ENCODE data around the gene KCNQ1OT1.

The KCNQ1OT1 gene

DNA sequence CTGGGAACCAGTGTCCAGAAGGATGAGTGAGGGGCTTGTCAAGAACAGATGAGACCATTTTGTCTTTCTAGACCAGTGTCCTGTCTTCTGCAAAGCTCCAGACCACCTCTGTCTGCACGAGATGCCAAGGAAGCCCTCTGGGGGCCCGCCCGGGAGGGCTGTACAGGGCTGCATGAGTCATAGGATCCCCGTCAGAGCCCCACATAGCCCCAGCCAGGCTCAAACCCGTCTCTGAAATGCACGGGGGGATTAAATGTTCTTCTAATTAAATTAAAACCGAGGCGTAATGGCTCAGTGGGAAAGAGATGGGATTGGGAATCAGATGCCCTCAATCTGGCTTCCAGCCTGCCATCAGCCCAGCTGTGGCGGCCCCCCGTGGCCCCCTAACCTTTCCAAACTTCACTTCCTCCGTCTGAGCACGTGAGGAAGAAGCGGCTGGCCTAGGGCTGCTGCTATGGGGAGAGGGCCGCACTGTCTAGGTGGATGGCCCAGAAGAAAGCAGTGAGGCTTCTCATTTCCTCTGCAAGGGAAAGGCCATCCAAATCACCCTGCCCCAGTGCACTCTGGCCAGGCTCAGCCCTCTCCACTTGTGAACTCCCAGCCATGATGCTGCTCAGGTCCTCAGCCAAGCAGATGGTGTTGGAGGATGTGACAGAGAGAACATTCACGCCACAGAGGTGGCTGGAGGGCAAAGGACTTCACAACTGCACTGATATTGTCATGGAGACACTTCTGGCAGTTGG is 32.8 kb downstream of the KCNQ1OT1 start:
- DNase-seq (ENCODE audit: low read depth in 2 of 2), result no peak

DNA sequence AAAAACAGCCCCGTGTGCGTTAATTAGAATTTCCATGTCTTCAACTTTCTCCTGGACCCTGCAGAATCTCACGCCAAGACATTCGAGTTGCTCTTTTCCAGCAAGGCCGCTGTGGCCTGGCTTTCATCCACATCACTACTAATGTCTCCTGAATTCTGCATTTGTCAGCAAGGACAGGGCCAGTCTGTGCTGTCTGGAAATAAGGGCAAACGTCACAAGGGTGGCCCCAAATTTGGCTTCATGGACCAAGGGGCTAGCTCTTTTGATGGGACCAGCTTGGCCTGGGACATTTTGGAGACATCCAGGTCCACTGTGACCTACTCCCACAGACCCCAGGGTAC is 33.4 kb downstream of the KCNQ1OT1 start:
- DNase-seq (ENCODE audit: low read depth in 2 of 2), result no peak

DNA sequence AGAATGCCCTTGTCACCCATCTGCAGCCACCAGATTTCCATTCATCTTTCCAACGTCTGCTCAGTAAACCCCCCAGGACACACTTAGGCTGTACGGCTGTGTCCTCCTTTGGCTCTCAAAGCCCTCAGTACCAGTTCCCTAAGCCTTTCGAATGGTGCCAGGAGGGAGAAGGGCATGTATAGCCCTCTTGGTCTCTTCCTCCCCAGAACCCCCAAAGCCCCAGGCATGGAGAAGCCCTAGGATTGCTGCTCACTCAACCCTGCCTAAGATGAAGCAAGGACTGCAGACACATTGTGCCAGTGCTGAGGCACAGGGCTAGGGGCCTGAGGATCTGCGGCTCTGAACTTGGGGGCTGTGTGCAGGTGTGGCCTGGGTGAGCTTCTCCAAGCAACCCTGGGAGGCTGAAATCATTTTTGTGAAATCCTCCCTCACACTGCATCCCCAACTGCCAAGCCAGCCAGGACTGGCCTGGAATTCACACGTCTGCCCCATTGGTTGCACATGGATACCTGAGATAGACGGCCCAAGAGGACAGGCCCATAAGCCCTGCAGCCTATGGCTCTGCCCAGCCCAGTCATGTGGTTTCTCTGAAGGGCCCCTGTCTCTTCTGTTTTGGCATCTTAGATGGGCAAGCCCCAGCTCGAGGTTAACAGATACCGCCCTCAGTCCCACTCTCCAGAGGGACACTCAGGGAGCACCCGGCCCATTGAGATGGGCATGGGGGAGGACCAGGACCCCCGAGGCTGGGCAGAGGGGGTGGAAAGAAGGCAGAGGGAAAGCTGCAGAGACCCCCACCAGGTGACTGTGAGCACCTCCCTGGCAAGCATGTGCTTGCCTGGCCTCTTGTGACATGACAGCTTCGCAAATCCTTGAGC is 34.0 kb downstream of the KCNQ1OT1 start:
- DNase-seq (ENCODE audit: low read depth in 2 of 2), result no peak

DNA sequence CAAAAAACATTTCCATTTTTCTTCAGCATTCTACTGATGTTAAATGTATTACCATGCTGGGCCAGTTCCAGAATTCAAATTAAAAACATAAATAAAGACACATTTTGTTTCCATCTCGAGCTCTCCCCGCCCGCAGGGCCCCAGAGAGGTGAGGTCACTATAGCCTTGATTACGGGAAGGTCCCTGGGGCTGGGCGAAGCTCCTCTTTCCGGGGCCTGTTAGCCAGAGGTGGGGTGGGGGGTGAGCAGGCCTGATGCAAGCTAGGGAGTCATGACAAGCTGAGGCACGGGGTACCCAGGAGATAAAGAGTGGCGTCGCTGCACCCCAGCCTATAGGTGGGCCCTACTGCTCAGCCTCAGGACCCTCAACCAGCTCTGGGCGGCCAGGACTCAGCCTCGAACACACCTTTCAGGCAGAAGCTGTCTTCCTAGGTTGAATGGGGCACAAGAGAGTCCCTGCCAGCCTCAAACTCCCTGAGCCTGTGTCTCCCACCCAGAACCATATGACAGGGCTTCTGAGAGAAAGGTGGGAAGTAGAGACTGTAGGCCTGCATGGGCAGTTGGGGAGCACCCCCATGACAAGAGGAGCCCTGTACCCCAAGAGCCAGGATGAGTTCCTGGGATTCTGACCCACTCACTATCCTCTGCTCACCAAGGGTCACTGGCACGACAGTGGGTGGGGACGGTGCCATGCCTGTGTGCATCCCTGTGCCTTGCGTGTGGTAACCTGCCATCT is 34.8 kb downstream of the KCNQ1OT1 start:
- no peak for DNase-seq (ENCODE audit: low read depth in 2 of 2)

DNA sequence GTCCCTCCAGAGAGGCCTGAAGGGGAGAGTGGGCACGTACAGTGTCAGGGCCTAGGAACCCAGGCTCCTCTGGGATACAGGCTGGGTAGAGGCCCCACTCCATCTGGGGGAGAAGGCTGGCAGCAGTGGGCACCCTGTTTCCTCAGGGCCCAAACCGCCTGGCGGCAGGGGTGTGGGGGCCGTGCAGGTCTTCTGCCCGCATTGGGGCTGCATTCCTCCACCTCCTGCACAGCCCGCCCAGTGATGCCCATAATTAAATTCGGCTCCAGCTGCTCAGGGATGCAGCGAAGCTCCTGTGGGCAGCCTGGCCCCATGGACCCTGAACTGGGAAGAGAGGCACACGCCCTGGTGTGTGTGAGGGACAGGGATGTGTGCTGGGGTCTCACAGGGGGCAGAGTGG is 35.4 kb downstream of the KCNQ1OT1 start:
- no peak for DNase-seq (ENCODE audit: low read depth in 2 of 2)

DNA sequence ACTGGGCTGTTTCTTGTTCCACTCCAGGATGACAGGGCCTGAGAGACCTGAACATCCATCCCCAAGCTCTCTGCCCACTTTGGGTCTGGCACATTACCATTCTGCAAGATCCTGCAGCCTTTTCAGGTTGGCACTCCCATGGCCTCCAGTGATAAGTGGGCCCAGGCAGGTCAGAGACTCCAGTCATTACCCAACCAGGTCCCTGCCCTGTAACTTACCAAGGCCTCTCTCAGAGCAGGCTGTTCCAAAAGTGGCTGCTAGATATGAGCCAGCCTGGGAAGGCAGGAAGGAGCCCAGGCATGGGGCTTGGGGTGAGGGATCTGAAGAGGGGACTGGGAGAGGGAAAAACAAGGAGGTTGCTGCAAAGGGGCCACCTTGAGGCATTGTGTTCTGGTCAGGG is 35.9 kb downstream of the KCNQ1OT1 start:
- DNase-seq (ENCODE audit: low read depth in 2 of 2), result no peak

DNA sequence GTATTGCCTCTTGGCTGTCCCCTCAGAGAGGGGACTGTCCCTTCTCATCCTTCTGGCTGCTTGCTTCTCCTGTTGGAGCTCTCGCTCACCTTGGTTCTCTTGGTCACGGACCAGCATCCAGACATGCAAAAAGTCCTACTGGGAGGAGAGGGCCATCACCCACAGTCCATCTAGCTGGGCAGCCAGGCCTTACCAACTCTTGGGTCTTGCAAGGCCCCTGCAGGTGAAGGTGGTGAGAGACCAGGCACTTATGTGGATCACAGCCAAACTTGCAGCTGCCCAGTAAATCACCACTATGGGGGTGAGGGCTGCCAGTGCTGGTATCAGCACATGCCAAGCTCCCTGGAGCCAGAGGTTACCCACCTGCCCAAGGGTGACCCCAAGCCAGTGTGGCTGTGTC is 36.3 kb downstream of the KCNQ1OT1 start:
- DNase-seq (ENCODE audit: low read depth in 2 of 2), result no peak

DNA sequence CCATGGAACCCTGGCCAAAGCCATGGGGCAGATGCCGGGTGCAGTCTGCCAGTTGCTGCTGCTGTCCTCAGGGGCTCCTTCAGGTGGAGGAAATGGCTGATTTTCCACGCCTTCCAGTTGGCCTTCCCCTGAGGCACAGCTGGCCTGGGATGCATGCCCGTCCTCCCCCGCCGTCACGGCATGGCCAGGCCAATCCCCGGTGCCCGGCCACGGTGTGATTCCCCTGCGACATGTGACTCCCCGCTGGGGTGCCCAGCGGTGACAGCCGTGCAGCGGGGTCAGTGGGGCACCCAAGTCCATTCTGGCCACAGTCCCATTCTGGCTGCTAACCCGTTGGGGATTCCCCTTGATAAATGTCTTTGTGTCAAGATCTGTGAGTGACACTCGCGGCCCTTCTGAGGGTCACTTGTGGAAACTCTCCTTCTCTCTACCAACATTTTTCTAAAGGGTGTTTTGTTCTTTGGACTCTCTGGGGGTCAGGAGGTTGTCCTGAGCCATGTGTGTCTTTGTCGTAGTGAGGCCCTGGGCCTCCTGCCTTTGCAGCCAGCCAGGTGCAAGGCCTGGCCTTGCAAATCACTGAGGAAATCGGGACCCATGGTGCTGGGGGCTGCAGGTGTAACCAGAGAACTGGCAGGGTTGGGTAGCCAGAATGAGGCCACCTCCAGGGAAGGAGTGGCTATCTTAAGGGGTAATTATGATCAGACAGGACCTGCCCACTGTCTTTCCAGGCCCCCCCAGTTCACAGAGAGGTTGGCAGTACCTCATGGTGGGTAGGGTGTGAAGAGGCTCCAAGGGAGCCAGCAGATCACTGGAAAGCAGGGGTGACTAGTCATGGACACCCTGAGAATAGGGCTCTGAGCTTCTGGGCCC is 37.1 kb downstream of the KCNQ1OT1 start:
- no peak for DNase-seq (ENCODE audit: low read depth in 2 of 2)

DNA sequence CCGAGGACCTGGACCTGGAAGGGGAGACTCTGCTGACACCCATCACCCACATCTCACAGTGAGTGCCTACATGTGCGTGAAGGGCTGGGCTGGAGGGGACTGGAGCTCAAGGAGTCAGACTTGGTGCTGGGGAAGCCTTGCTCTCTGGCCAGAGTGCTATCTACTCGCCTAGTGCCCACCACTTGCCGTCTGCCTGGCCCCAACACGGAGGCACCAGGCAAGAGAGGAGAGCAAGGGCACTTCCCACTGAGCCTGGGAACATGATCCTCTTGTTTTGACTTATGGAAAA is 37.8 kb downstream of the KCNQ1OT1 start:
- DNase-seq (ENCODE audit: low read depth in 2 of 2), result no peak

DNA sequence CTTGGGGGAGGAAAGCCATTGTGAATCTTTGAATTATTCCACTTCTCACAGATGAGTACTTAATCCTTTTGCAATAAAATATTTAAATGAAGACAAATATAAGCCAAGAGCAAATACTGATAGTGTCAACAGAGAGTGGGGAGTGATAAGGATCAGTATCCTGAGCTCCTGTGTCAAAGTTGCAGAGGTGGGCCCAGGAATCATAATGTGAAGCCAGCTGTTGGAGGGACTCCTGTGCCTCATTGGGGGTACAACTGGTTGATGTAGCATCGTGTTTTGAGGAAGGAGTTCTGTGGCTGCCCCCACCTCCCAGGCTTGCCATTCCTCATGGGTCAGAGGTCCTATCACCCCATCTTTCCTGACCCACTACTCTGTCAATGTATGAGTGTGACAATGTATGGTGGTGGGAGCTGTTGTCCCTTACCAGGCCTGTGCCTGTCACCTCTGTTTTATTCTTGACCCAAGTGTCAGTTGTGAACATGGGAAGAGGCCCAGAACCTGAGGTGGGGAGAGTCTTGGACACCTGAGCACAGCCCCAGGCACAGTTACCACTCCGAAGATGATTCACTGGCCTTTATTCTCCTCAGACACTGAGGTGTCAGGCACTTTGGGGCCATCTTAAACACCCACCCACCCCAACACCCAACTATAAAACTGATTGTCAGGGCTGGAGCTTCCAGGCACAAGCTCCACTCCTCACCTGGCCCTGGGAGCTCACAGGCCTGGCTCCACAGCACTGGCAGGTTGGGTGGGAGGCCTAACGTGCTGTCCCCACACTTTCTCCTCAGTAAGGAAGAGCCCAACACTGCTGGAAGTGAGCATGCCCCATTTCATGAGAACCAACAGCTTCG is 38.4 kb downstream of the KCNQ1OT1 start:
- DNase-seq (ENCODE audit: low read depth in 2 of 2), result no peak

DNA sequence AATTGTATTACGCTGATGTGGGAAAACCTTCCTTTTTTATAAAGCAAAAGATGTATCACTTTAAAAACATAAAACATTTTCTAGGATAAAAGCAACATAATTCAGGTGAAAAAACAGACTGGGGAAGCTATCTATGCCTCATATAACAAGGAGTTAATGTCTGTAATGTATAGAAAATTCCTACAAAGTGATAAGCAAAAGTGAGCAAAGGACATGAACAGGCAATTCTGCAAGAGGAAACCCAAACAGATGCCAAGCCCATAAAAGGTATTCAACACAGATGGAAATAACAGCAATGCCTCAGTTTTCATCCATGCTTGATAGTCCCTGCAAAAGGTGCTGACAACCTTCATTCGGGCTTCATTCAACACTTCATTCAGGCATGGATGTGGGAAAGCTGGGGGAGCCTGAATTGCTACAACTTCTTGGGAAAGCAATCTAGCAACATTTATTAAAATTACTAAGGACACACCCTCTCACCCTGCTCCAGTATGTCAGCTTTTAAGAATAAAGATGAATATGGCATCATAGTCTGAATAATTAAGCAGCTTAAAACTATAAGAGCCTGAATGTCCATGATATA is 39.3 kb downstream of the KCNQ1OT1 start:
- no peak for DNase-seq (ENCODE audit: low read depth in 2 of 2)

DNA sequence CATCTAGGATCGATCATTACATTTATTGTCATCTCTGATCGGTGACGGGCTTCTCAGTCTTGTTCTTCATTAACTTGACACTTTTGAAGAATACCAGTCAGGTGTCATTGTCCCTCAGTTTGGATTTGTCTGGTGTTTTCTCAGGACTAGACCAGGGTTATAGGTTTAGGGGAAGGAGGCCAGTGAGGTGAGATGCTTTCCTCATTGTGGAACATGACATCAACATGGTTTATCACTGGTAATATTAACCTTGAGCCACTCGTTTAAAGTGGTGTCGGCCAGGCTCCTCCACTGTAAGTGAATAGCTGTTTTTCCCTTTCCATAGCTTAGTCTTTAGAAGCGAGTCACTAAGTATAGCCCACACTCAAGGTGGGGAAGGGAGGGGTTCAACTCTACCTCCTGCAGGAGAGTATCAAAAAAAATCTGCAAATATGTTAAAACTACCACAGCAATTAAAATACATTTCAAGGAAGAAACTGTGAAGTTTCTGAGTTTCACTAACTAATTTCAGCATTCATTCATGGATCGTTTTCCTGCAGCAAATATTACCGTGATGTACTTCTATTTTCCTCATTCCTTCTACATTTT is 42.0 kb downstream of the KCNQ1OT1 start:
- DNase-seq (ENCODE audit: low read depth in 2 of 2), result no peak

DNA sequence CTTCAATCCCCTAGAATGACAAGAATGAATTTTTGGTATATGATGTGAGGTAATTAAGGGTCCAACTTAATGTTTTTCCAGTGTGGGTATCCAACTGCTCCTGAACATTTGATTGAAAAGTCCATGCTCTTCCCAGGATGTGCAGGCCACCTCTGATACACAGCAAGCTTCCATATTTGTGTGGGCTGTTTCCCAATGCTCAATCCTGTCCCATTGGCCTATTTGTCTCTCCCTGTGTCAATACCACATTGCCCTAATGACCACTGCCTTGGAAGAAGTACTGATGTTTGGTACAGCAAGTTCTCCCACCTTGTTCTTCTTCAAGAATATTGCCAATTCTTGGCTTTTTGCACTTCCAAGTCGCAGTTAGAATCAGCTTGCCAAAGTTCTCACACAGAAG is 42.9 kb downstream of the KCNQ1OT1 start:
- no peak for DNase-seq (ENCODE audit: low read depth in 2 of 2)

DNA sequence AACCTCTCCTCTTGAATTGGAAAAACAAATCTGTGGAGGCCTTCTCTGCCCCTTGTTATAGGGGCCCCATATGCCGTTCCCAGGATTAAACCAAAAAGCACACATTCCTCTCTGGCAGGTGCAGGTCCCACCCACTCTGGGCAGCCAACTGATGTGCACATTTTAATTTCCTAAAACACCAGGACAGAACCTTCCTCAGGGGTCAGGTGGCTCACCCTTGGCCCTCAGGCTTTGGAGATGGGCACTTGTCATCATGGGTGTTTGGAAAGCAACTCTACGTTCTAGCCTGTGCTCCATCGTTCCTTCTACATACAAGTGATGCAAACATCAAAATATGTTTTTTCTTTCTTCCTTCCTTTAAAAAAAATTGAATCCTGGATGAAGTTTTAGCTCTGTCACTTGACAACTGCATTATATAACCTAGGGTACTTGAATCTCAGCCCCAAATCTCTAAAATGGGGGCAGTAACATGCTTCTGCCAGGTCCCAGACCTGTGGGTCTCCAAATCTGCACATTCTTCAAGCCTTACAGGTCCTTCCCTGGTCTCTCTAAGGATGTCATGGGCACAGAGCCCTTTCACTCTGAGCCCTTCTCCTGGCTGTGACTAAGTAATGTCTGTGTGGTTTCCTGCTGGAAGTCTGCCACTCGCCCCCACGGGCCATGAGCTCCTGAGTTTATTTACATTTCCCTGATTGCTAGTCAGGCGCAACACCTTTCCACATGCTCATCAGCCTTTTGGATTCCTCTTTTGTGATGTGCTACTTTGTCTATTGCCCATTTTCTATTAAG is 43.8 kb downstream of the KCNQ1OT1 start:
- DNase-seq (ENCODE audit: low read depth in 2 of 2), result no peak

DNA sequence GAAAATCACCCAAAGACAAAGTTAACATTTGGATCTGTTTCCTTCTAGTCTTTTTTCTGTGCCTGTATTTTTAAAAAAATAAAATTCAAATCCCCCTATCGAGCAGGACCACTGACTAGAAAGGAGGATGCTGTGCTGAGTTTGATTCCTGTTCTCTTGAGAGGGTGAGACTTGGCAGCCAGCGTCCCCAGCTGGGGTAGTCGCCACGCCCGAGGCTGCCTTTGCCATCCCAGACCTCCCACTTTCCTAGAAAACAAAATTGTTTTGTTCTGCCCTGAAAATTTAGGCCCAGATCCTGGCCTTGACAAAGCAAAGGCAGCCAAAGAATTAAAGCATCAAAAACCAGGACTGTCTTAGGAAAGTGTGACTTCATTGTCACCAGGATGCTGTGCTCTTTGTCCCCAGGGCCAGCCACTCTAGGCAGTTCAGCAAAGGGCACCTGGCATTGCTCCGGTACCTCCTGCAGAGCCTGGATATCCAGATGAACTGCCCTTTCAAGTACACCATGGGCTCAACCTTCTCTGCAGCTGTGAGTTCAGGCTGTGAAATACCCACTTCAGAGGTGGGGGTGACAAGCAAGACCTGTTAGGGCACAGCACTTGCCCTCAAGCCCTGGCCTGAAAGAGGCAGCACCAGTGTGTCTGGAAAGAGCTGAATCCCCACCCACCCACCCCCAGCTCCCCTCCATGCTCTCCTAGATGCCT is 44.6 kb downstream of the KCNQ1OT1 start:
- no peak for DNase-seq (ENCODE audit: low read depth in 2 of 2)

DNA sequence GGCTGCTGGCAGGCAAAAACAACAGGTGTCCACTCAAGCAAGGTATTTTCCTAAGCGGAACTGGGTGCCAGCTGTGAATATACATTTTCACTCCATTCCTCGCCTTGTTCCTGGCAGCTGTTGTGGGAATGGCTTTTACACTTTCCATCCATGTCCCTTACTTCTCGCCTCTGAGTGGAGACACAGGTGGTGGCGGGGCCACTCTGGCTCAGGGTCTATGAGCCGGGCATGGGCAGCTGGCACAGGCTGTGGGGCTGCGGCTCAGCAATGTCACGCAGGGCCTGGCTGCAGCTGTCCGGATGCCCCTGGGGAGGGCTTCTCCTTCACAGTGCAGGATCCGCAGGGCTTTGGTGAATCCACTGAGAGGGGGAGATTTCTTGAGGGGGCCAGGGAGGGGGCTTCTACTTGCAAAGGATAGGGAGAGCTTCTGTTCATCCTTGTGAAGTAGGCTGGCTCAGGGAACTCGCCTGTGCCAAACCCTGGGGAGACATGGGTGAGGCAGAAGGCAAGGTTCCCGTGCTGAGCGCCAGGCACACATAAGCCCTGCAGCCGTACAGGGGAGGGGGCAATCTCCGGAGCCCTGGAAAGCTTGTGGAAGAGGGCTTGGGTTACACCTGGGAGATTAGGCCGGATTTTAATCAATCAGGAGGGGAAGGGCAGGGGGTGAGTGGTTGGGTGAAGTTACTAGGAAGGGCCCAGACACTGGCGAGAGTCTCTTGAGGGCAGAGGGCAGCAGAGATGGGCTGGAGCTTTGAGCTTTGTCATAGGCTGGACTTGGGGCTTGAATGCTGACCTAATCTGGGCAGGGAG is 45.7 kb downstream of the KCNQ1OT1 start:
- DNase-seq (ENCODE audit: low read depth in 2 of 2), result no peak

DNA sequence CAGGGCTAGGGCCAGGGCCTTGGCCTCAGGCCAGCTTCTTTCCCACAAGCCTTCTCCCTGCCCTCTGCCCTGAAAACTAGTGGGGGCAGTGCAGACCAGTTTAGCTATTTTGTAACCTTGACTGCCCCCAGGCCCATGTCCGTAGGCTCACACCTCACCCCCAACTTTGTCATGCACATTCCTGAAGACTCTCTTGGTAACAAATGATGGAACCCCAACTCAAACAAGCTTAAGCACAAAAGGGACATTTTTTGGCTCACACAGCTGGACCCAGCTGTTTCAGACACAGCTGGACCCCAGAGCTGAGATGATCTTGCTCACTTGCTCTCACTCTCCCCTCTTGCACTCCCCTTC is 46.6 kb downstream of the KCNQ1OT1 start:
- DNase-seq (ENCODE audit: low read depth in 2 of 2), result no peak

Measured in stimulated activated CD8-positive, alpha-beta memory T cell treated with anti-CD3 and anti-CD28 coated beads, Interleukin-7, amount 100 ng/mL, for 1 hour (primary cell).